ENCODE data around the gene UPB1.

The UPB1 gene

DNA sequence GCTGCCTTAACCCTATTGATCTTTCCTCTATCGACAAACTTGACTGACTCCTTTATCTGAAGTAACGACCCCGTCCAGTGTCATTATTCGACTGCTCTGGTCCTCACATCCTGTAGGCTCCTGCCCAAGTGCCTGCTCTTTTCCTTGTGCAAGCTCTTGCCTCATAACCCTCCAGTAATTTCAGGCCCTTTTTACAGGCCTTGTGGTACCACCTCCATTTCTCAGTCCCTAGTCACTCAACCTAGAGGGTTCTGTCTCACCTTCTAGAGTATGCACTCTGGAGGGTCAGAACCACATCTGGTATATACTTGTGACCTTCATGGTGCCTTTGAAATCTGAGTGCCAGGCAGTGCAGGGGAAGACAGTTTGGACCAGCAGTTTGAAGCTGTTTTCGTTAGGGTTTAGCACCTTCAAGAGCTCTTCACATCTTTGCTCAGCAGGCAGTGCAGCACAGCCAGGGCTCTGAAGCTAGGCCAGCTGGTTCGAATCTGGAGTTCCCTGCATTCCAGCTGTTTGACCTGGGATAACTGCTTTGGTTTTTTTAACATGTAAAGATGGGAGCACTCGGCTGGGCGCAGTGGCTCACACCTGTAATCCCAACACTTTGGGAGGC, 71.9 kb downstream of the UPB1 start:
- Histone ChIP-seq H3K9me2 (replicated peaks; ENCODE audit: insufficient read depth, low read length) (no peaks in the 10 kb centered on the region), H3F3A (ENCODE audit: insufficient read depth, low read length) (no peaks in the 10 kb centered on the region; the same call in 1 of the 2 replicates), H3K36me3 (replicated peaks; ENCODE audit: insufficient read depth, low read length) (peaks cover 7% of the 10 kb centered on the region), H3K4me1 (ENCODE audit: low read length) (no peaks in the 10 kb centered on the region; the same call in 1 of the 2 replicates), H3K27ac (ENCODE audit: low read length) (no peak overlapping the region), H2AFZ (ENCODE audit: low read length) (no peak overlapping the region), H3K9me3 (replicated peaks; ENCODE audit: insufficient read depth, low read length) (no peaks in the 10 kb centered on the region), H3K79me2 (ENCODE audit: low read length) (peaks cover 79% of the 10 kb centered on the region), H3K27me3 (replicated peaks; ENCODE audit: insufficient read depth, low read length) (no peaks in the 10 kb centered on the region), H4K20me1 (ENCODE audit: insufficient read depth, low read length) (peaks cover 36% of the 10 kb centered on the region), H3K4me3 (ENCODE audit: low read length) (no peak overlapping the region), H3K4me2 (ENCODE audit: low read depth, low read length) (no peak overlapping the region), H3K9ac (ENCODE audit: low read length) (no peak overlapping the region)
- TF ChIP-seq EZH2 (optimal IDR thresholded peaks at IDR 0.05; ENCODE audit: low read depth, low read length) (no peak), EZH2phosphoT487 (IDR thresholded peaks at IDR 0.05; ENCODE audit: low read length) (no peak)
- TF ChIP-seq, protein P1, sequence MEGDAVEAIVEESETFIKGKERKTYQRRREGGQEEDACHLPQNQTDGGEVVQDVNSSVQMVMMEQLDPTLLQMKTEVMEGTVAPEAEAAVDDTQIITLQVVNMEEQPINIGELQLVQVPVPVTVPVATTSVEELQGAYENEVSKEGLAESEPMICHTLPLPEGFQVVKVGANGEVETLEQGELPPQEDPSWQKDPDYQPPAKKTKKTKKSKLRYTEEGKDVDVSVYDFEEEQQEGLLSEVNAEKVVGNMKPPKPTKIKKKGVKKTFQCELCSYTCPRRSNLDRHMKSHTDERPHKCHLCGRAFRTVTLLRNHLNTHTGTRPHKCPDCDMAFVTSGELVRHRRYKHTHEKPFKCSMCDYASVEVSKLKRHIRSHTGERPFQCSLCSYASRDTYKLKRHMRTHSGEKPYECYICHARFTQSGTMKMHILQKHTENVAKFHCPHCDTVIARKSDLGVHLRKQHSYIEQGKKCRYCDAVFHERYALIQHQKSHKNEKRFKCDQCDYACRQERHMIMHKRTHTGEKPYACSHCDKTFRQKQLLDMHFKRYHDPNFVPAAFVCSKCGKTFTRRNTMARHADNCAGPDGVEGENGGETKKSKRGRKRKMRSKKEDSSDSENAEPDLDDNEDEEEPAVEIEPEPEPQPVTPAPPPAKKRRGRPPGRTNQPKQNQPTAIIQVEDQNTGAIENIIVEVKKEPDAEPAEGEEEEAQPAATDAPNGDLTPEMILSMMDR (IDR thresholded peaks at IDR 0.05; ENCODE audit: low read length) = no peak
- DNase-seq = no peak

DNA sequence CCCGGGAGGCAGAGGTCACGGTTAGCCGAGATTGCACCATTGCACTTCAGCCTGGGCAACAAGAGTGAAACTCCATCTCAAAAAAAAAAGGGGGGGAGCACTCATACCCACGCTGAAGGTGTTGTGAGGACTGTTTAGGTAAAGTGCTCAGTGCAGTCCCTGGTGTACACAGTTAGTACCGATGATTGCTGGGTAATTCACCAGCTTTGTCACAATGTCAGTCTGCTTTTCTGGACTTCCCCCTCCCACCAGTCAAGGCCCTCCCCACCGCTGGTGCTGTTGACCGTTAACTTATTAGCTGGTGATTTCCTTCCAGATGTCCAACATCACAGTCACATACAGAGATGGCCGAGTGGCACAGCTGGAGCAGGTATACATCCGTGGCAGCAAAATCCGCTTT, 72.5 kb downstream of the UPB1 start:
- Histone ChIP-seq H3K4me2 (ENCODE audit: low read depth, low read length) (no peak overlapping the region), H3K4me1 (ENCODE audit: low read length) (no peaks in the 10 kb centered on the region; the same call in 1 of the 2 replicates), H3F3A (ENCODE audit: insufficient read depth, low read length) (no peaks in the 10 kb centered on the region; the same call in 1 of the 2 replicates), H4K20me1 (ENCODE audit: insufficient read depth, low read length) (peaks cover 34% of the 10 kb centered on the region), H3K27me3 (replicated peaks; ENCODE audit: insufficient read depth, low read length) (no peaks in the 10 kb centered on the region), H3K79me2 (ENCODE audit: low read length) (peaks cover 72% of the 10 kb centered on the region), H3K36me3 (replicated peaks; ENCODE audit: insufficient read depth, low read length) (peaks cover 6% of the 10 kb centered on the region), H3K9me2 (replicated peaks; ENCODE audit: insufficient read depth, low read length) (no peaks in the 10 kb centered on the region), H3K4me3 (ENCODE audit: low read length) (no peak overlapping the region), H3K9ac (ENCODE audit: low read length) (no peak overlapping the region), H3K27ac (ENCODE audit: low read length) (no peak overlapping the region), H3K9me3 (replicated peaks; ENCODE audit: insufficient read depth, low read length) (no peaks in the 10 kb centered on the region), H2AFZ (ENCODE audit: low read length) (no peak overlapping the region)
- DNase-seq = no peak
- TF ChIP-seq EZH2phosphoT487 (IDR thresholded peaks at IDR 0.05; ENCODE audit: low read length) (no peak), EZH2 (optimal IDR thresholded peaks at IDR 0.05; ENCODE audit: low read depth, low read length) (no peak)
- TF ChIP-seq, protein P1 (IDR thresholded peaks at IDR 0.05; ENCODE audit: low read length) = no peak

DNA sequence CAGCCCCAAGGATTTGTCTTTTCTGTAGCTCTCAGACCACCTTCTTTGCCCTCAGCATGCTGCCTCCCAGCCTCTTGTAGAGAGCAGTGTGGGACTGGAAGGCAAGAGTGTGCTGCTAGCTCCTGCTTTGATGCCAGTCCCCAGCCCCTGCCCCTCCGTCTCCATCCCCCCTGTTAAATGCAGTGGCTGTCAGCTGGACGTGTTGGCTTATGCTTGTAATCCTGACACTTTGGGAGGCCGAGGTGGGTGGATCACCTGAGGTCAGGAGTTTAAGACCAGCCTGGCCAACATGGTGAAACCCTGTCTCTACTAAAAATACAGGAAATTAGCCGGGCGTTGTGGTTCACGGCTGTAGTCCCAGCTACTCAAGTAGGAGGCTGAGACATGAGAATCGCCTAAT, 76.1 kb downstream of the UPB1 start:
- no peak overlapping the region for H2AFZ ChIP-seq (ENCODE audit: low read length)

DNA sequence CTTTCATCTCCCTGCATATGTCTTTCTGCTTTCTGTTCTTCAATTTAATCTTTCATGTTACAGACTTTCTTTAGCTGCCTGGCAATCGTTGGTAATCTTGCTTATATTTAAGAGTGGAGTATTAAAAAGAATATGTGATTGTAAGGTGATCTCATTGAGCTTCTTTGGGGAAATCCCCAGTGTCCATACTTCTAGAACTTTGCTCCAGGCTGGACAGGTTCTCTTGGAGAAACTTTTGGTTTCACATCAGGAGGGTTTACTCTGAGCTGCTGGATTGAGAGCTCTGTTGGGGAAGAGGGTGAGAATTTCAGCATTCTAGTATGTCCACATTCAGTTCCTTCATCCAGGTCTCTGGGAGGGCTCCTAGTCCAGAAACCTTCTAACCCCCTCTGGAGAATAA, 81.6 kb downstream of the UPB1 start:
- Histone ChIP-seq H4K20me1 (ENCODE audit: insufficient read depth, low read length) (no peaks in the 10 kb centered on the region; the same call in 1 of the 2 replicates), H3K79me2 (ENCODE audit: low read length) (no peaks in the 10 kb centered on the region), H3K9me2 (replicated peaks; ENCODE audit: insufficient read depth, low read length) (no peaks in the 10 kb centered on the region), H3K4me3 (ENCODE audit: low read length) (no peak overlapping the region), H3K9me3 (replicated peaks; ENCODE audit: insufficient read depth, low read length) (no peaks in the 10 kb centered on the region), H3K9ac (ENCODE audit: low read length) (no peak overlapping the region), H2AFZ (ENCODE audit: low read length) (no peak overlapping the region), H3K27me3 (replicated peaks; ENCODE audit: insufficient read depth, low read length) (no peaks in the 10 kb centered on the region), H3K4me2 (ENCODE audit: low read depth, low read length) (no peak overlapping the region), H3K4me1 (ENCODE audit: low read length) (no peaks in the 10 kb centered on the region), H3F3A (ENCODE audit: insufficient read depth, low read length) (0 out of 2 replicates have a peak, but pooled peaks cover 9% of the 10 kb centered on the region), H3K36me3 (replicated peaks; ENCODE audit: insufficient read depth, low read length) (peaks cover 3% of the 10 kb centered on the region; the same call in 1 of the 2 replicates), H3K27ac (ENCODE audit: low read length) (no peak overlapping the region)
- TF ChIP-seq, protein P1 (IDR thresholded peaks at IDR 0.05; ENCODE audit: low read length) = no peak
- TF ChIP-seq EZH2phosphoT487 (IDR thresholded peaks at IDR 0.05; ENCODE audit: low read length) (no peak), EZH2 (optimal IDR thresholded peaks at IDR 0.05; ENCODE audit: low read depth, low read length) (no peak)
- DNase-seq = no peak

More for the DNA sequence above, 76.1 kb downstream of the UPB1 start:
- peaks cover 6% of the 10 kb centered on the region; the same call in 1 of the 2 replicates for H4K20me1 ChIP-seq (ENCODE audit: insufficient read depth, low read length)
- no peak for TF ChIP-seq EZH2 (optimal IDR thresholded peaks at IDR 0.05; ENCODE audit: low read depth, low read length)
- no peaks in the 10 kb centered on the region for H3K9me3 ChIP-seq (replicated peaks; ENCODE audit: insufficient read depth, low read length)
- H3K4me3 ChIP-seq (ENCODE audit: low read length) = no peak overlapping the region
- peaks cover 6% of the 10 kb centered on the region for H3K36me3 ChIP-seq (replicated peaks; ENCODE audit: insufficient read depth, low read length)
- no peak overlapping the region for H3K27ac ChIP-seq (ENCODE audit: low read length)
- peaks cover 36% of the 10 kb centered on the region for H3K79me2 ChIP-seq (ENCODE audit: low read length)
- H3F3A ChIP-seq (ENCODE audit: insufficient read depth, low read length) = 0 out of 2 replicates have a peak, but pooled peaks cover 4% of the 10 kb centered on the region
- no peak for DNase-seq
- H3K4me1 ChIP-seq (ENCODE audit: low read length) = no peaks in the 10 kb centered on the region
- H3K9me2 ChIP-seq (replicated peaks; ENCODE audit: insufficient read depth, low read length) = no peaks in the 10 kb centered on the region
- no peaks in the 10 kb centered on the region for H3K27me3 ChIP-seq (replicated peaks; ENCODE audit: insufficient read depth, low read length)
- H3K9ac ChIP-seq (ENCODE audit: low read length) = no peak overlapping the region
- H3K4me2 ChIP-seq (ENCODE audit: low read depth, low read length) = no peak overlapping the region
